RCC 7860 (cell line): Measurements from ENCODE around the gene CLEC14A.

Experiments
- DNase-seq: peaks from one replicate; pipeline ENCODE4 v3.0.0-alpha.2; 2015; ENCODE audit warnings: low spot score
- FAIRE-seq: peaks from 2 replicates; lab custom pipeline; 2012; peaks lifted over from hg19 to GRCh38; lab: Jason Lieb, UNC

Gene CLEC14A

GRCh38 chr14:38255673-38256532 lies at the start of gene CLEC14A:
CLEC14A (minus strand) TSS chr14:38256093; CDS start chr14:38256022, 71 bp downstream.
- FAIRE-seq (no peak), DNase-seq (no peak)

- DNase-seq (no peak), FAIRE-seq (no peak)
These were observed 47.1 kb upstream of the CLEC14A start for GRCh38 chr14:38302966-38303365.

- FAIRE-seq: no peak
These were observed 46.1 kb upstream of the CLEC14A start for GRCh38 chr14:38302034-38302433.

GRCh38 chr14:38297681-38298080 lies 41.8 kb upstream of the CLEC14A start:
- DNase-seq (no peak), FAIRE-seq (no peak)

More at GRCh38 chr14:38302034-38302433, 46.1 kb upstream of the CLEC14A start:
- no peak for DNase-seq

- FAIRE-seq: no peak
These were observed 36.0 kb upstream of the CLEC14A start for GRCh38 chr14:38291681-38292467.

GRCh38 chr14:38290601-38291188 lies 34.8 kb upstream of the CLEC14A start:
- no peak for FAIRE-seq
- peak; percentile 15 for DNase-seq

More at GRCh38 chr14:38291681-38292467, 36.0 kb upstream of the CLEC14A start:
- DNase-seq: no peak

GRCh38 chr14:38286452-38286851 lies 30.6 kb upstream of the CLEC14A start:
- DNase-seq: no peak
- no peak for FAIRE-seq

GRCh38 chr14:38285962-38286361 lies 30.1 kb upstream of the CLEC14A start:
- FAIRE-seq: no peak
- no peak for DNase-seq

- no peak for DNase-seq
- FAIRE-seq: no peak
These were observed 27.0 kb upstream of the CLEC14A start for GRCh38 chr14:38282936-38283335.

- DNase-seq (no peak), FAIRE-seq (no peak)
These were observed 24.2 kb upstream of the CLEC14A start for GRCh38 chr14:38280081-38280480.

GRCh38 chr14:38279572-38279971 lies 23.7 kb upstream of the CLEC14A start:
- no peak for DNase-seq
- FAIRE-seq: no peak

GRCh38 chr14:38278035-38278434 lies 22.1 kb upstream of the CLEC14A start:
- FAIRE-seq: no peak
- DNase-seq: no peak

- FAIRE-seq (no peak), DNase-seq (no peak)
These were observed 7.0 kb upstream of the CLEC14A start for GRCh38 chr14:38262844-38263243.

GRCh38 chr14:38261620-38262019 lies 5.7 kb upstream of the CLEC14A start:
- FAIRE-seq: no peak

GRCh38 chr14:38257507-38257906 lies 1.6 kb upstream of the CLEC14A start:
- DNase-seq (peak; percentile 3), FAIRE-seq (no peak)

More at GRCh38 chr14:38261620-38262019, 5.7 kb upstream of the CLEC14A start:
- no peak for DNase-seq

- DNase-seq (no peak), FAIRE-seq (no peak)
These were observed 594 bp upstream of the CLEC14A start for GRCh38 chr14:38256533-38256840.

- FAIRE-seq: no peak
- no peak for DNase-seq
These were observed 553 bp downstream of the CLEC14A start for GRCh38 chr14:38255408-38255672.

GRCh38 chr14:38254571-38255407 lies 1.1 kb downstream of the CLEC14A start:
- FAIRE-seq (no peak), DNase-seq (no peak)

GRCh38 chr14:38253676-38254075 lies 2.2 kb downstream of the CLEC14A start:
- FAIRE-seq: no peak
- no peak for DNase-seq

GRCh38 chr14:38252066-38252710 lies 3.7 kb downstream of the CLEC14A start:
- no peak for FAIRE-seq
- no peak for DNase-seq
